ENCODE data around the gene PBX3.
"Not testable (repeated sequence)": the region's sequence is repeated elsewhere in the genome, so short reads cannot be mapped to it uniquely, and the experiment has no call there.

PBX3 gene

GRCh38 chr9:125749287-125749935 is 2.2 kb downstream of the PBX3 start:
- DNase-seq (ENCODE audit: low spot score) = no peak

DNA sequence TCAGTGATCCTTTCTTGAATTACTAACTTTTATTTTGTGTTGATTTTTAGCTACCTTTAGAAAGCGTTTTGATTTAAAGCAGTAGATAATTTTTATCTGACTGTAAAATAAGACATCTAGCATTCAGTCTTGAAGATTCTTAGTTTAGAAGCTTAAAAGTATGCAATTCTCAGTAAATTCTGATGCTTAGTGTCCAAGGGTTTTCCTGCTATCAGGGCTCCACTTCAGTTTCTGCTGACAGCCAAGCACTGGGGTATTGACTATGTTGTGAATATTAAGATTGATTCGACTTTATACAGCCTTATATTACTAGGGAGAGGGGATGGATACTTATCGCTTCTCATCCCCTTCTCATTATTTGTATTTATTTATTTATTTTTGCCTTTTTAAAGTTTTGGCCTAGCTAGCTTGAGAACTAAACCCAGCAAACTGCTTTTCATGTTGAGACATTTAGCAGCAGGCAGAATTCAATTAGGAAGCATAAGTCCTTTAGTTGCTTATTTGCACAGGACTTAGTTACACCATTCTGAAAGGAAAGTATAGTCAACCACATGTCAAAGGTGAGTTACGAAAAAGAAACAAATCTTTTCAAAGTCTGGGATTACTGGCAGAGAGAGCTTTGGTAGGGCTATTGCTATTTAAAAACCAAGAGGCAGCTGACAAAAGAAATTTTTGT is 2.9 kb downstream of the PBX3 start:
- DNase-seq (ENCODE audit: low spot score) = no peak

DNA sequence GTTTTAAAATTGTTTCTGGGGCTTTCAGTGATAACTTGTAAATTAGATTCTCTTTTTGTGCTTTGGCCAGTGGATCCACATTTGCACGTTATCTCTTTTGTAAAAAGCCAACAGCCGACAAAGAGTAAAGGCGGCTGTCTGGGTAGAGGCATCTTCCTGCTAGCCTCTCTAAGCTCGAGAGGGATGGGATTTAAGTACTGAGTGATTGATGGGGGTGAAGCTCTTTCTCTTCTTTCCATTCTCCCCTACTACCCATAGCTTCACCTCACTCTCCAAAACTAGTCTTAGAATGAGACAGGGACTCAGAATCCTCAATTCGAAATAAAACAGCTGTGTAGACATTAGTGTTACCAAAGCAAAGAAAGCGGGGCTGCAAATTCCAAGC is 3.4 kb downstream of the PBX3 start:
- no peak for DNase-seq (ENCODE audit: low spot score)

- DNase-seq (ENCODE audit: low spot score) = no peak
Measured at GRCh38 chr9:125752070-125752628, 5.0 kb downstream of the PBX3 start.

GRCh38 chr9:125754096-125754495 is 6.9 kb downstream of the PBX3 start:
- no peak for DNase-seq (ENCODE audit: low spot score)

GRCh38 chr9:125755340-125755739 is 8.2 kb downstream of the PBX3 start:
- DNase-seq (ENCODE audit: low spot score) = no peak

DNA sequence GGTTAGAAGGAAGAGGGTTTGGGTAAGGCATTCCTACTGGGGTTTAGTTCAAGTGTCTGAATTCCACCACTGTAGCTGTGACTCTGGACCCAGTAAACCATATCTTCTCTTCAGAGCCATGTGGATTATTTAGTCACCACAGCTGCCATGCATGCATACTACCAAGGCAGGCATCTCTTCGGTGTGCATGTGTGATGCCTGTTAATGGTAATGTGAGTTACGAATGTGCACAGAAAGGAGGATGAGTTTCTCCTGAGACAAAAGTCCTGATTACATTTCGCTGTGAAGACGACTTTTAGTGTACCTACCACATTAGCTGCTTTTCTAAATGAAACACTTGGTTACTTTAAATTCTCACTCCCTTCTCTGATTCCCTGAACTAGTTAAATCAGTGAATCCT is 9.3 kb downstream of the PBX3 start:
- DNase-seq (ENCODE audit: low spot score) = no peak

DNA sequence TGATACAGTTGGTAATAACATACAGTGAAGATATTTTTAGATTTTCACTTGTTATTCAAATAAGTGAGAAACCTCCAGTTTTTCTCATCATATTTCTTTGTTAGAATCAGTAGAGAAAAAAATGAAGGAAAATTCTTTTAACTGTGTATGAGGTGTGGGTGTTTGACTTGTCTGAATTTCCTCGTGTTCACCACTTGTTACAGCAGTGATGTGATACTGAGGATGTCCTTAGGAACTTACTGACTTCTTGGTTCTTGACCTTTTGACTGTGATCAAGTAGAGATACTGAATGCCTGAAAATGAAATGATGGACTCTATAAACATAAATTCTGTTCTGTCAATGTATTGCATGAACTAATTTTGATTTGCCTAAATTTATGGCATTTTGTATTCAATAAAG is 10.7 kb downstream of the PBX3 start:
- DNase-seq (ENCODE audit: low spot score) = no peak

DNA sequence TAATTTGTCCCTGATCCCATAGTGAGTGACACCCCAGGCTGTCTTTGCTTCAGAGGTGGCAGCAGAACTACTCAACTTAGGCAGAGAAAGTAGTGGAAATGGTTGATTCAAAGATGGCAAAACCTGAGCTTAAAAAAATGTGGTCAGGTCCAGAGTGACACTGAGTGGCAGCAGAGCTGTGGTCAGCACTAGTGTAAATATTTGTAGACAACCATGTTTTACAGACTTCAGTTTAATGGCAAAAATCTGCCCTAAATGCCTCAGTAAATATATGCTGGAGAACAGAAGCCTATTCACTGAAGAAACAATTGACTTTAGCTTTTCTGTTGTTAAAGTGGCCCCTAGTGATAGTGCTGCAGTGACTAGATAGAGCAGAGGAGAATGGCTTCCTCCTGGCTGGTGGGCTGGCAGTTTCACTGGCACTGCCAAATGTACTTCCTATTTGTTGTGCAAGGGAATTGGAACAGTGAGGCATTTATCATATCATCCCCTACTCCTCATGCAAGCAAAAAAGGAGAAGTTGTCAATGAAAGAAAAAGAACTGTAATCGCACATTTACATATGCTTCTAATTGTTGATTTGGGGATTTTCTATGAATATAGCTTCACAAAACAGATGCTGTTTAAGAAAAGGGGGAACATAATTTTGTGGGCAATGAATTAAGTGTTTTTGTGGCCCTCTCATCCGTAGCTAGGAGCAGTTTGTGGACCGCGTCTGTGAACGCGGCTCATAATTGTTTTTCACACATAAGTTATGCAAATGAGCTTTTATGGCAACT is 12.0 kb downstream of the PBX3 start:
- DNase-seq (ENCODE audit: low spot score) = peak; percentile 30

- DNase-seq (ENCODE audit: low spot score) = peak; percentile 21
Measured at GRCh38 chr9:125759764-125760129, 12.6 kb downstream of the PBX3 start.

- no peak for DNase-seq (ENCODE audit: low spot score)
Measured at GRCh38 chr9:125760537-125760936, 13.4 kb downstream of the PBX3 start.

GRCh38 chr9:125761676-125762450 is 14.7 kb downstream of the PBX3 start:
- DNase-seq (ENCODE audit: low spot score) = no peak

DNA sequence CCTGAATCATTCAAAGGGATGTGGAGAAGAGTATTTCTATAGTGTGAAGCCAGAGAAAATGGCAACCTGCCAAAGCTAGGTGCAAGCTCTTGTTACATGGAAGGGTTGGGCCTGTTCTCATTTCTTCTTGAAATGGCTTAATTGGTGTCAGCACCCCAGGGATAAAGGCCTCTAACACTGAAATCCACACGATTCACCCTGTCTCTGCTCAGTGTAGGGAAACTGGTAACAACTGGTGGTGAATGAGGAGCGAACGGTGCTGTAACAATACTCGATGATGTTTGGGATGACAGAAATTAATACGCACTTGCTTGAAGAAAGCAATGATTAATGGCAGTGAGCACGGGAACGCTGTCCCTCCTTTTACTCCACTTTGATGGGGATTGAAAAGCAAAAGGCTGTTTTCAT is 16.2 kb downstream of the PBX3 start:
- DNase-seq (ENCODE audit: low spot score) = no peak

DNA sequence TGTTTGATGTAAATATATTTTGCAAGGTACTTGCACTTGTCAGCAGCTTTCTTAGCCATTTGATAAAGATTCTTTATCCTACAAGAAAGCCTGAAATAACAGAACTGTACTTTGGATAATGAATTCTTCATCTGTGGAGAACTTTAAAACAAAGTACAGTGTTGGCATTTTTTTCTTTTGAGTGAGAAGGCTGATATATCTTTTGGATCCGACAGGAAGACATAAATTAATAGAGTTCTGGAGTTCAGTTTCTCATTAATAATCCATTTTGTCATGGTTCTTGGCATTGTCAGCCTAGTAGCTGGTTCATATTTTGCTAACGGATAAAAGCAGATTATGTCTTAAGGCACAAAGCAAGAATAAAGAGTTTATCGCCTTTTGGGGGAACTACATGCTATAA is 17.0 kb downstream of the PBX3 start:
- DNase-seq (ENCODE audit: low spot score) = no peak

- DNase-seq (ENCODE audit: low spot score) = no peak
Measured at GRCh38 chr9:125766468-125767221, 19.5 kb downstream of the PBX3 start.

DNA sequence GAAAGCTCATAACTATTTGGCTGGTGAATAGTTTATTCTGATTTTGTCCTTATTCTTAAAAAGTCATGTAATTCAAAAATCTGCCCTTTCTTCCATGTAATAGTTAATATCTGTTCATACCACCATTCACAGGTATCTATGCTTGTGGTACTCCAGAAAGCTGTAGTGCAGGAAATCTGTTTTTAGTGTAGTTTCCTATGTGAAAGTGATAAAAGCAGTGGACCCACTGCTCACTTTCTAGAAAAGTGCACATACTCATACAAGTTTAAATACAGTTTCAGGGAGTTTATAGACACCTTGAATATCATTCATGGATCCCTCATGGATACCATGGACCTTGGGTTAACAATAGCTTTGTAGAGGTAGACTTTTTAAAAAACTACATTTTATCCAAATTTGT is 20.2 kb downstream of the PBX3 start:
- DNase-seq (ENCODE audit: low spot score) = no peak

DNA sequence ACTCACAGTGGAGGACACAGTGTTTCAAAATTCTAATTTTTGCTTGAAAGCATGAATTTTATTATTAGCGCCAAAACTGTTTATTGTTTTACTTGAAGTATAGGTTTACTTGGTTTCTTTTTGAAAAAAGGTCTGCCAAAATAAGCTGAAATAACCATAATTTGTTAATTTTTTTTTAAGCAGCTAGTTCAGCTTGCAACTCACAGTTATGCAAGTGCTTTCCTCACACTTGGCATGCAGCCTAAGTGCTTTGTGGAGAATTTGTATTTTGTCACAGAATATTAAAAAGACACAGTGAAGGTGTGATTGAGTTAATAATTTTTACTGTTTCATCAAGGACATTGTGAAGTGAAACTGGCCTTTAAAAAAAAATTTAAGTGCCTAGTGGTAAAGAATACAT is 21.6 kb downstream of the PBX3 start:
- no peak for DNase-seq (ENCODE audit: low spot score)

DNA sequence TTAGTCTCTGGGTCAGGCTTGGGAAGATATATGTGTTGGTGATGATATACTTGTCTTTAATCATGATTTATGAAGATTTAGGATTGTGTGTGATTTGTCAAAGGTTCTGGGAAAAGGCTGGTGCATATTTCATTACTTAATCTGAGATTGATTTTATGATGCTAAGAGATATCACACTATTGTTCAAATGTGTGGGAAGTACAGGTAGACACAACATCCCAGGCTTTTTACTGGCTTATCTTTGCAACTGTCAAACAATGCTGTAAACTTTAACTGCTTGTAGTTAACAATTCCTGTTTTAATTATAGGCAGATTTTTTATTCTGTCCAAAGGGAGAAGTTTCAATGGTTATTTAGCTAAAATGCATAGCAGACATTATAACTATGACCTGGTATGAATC is 23.9 kb downstream of the PBX3 start:
- no peak for DNase-seq (ENCODE audit: low spot score)

GRCh38 chr9:125772740-125773139 is 25.6 kb downstream of the PBX3 start:
- no peak for DNase-seq (ENCODE audit: low spot score)

- no peak for DNase-seq (ENCODE audit: low spot score)
Measured at GRCh38 chr9:125774106-125774505, 26.9 kb downstream of the PBX3 start.

GRCh38 chr9:125776789-125777188 is 29.6 kb downstream of the PBX3 start:
- DNase-seq (ENCODE audit: low spot score) = not testable (repeated sequence)
